Neural progenitor cell (in vitro differentiated cells): ENCODE measurements around the gene IRAK1. TPM values are rescaled to one million over a fixed set of nuclear protein-coding genes. Genes with fewer than 3 reads are reported as not detected.
A peak's percentile ranks its signal among the peaks of the same experiment; 100 is the strongest.

Experiments used
- DNase-seq: peaks from one replicate; pipeline ENCODE4 v3.0.0-alpha.2; 2016; ENCODE audit warnings: low spot score
- H2AFZ ChIP-seq: fragments of 200-600 bp; sonication (generic); replicated peaks from 2 replicates; pipeline ENCODE4 v1.6.1; 2016; ENCODE audit warnings: antibody characterized with exemption
- H3F3A ChIP-seq: fragments of 200-600 bp; sonication (generic); 2 replicates; pipeline ENCODE4 v1.6.1; 2016; ENCODE audit warnings: antibody characterized with exemption, low read depth
- H3K27ac ChIP-seq: fragments of 200-600 bp; sonication (generic); 2 replicates; pipeline ENCODE4 v1.5.1; 2016; ENCODE audit warnings: mild to moderate bottlenecking
- H3K27me3 ChIP-seq: fragments of 200-600 bp; sonication (generic); 2 replicates; pipeline ENCODE4 v1.6.1; 2016; ENCODE audit warnings: mild to moderate bottlenecking, moderate library complexity
- H3K36me3 ChIP-seq: fragments of 200-600 bp; sonication (generic); 2 replicates; pipeline ENCODE4 v1.5.1; 2016
- H3K4me1 ChIP-seq: fragments of 200-600 bp; sonication (generic); 2 replicates; pipeline ENCODE4 v1.6.1; 2016; ENCODE audit warnings: mixed run types
- H3K4me2 ChIP-seq: fragments of 200-600 bp; sonication (generic); 2 replicates; pipeline ENCODE4 v1.6.1; 2016
- H3K4me3 ChIP-seq: fragments of 200-600 bp; sonication (generic); 2 replicates; pipeline ENCODE4 v1.5.1; 2016
- H3K79me2 ChIP-seq: fragments of 200-600 bp; sonication (generic); 2 replicates; pipeline ENCODE4 v1.6.1; 2016; ENCODE audit warnings: low read depth
- H3K9ac ChIP-seq: fragments of 200-600 bp; sonication (generic); 2 replicates; pipeline ENCODE4 v1.6.1; 2016
- H3K9me3 ChIP-seq: fragments of 200-600 bp; sonication (generic); 2 replicates; pipeline ENCODE4 v1.5.1; 2016; ENCODE audit warnings: low read depth
- H4K20me1 ChIP-seq: fragments of 200-600 bp; sonication (generic); 2 replicates; pipeline ENCODE4 v1.6.1; 2016; ENCODE audit warnings: low read depth
- H3K27ac Mint-ChIP-seq: 3 replicates; pipeline ENCODE4 v1.8.0; 2021; ENCODE audit warnings: mixed read lengths
- H3K27me3 Mint-ChIP-seq: 2 replicates; pipeline ENCODE4 v1.8.0; 2022; ENCODE audit warnings: low read depth, mild to moderate bottlenecking, inconsistent platforms, moderate library complexity, mixed read lengths; ENCODE audit not compliant: insufficient read depth
- H3K36me3 Mint-ChIP-seq: 3 replicates; pipeline ENCODE4 v1.8.0; 2021; ENCODE audit warnings: mixed read lengths
- H3K4me1 Mint-ChIP-seq: 3 replicates; pipeline ENCODE4 v1.8.0; 2021; ENCODE audit warnings: mixed read lengths
- H3K4me3 Mint-ChIP-seq: 3 replicates; pipeline ENCODE4 v1.8.0; 2021; ENCODE audit warnings: mild to moderate bottlenecking, moderate library complexity, mixed read lengths
- H3K9me3 Mint-ChIP-seq: 3 replicates; pipeline ENCODE4 v1.8.0; 2020; ENCODE audit warnings: mixed read lengths
- CTCF ChIP-seq: fragments of 200-600 bp; sonication (generic); IDR thresholded peaks from 2 replicates; pipeline ENCODE4 v1.5.1; 2017; ENCODE audit warnings: antibody characterized with exemption, mild to moderate bottlenecking
- EZH2 ChIP-seq: fragments of 200-600 bp; sonication (generic); IDR thresholded peaks from 2 replicates; pipeline ENCODE4 v1.6.1; 2017; ENCODE audit warnings: antibody characterized with exemption, mild to moderate bottlenecking, moderate library complexity
- EZH2phosphoT487 ChIP-seq: fragments of 200-600 bp; sonication (generic); IDR thresholded peaks from 2 replicates; pipeline ENCODE4 v1.6.1; 2017; ENCODE audit warnings: antibody characterized with exemption
- total RNA-seq: library from RNA; depleted of rRNA; stranded (reverse); fragments of >200 nt; gene quantifications from 2 replicates; pipeline ENCODE4 v1.2.3, GENCODE V29; 2015; ENCODE audit warnings: low replicate concordance

IRAK1 gene
- total RNA-seq, 1 donor from 2014 or later = 6.8 TPM

GRCh38 chrX:154018518-154019060 is 1.1 kb downstream of the IRAK1 start:
- H3K4me1 Mint-ChIP-seq = peaks cover 22% of the 10 kb centered on the region
- no peaks in the 10 kb centered on the region for H4K20me1 ChIP-seq
- no peaks in the 10 kb centered on the region for H3F3A ChIP-seq
- no peaks in the 10 kb centered on the region for H3K36me3 ChIP-seq
- H3K9ac ChIP-seq = no peak overlapping the region
- peaks cover 17% of the 10 kb centered on the region for H3K9me3 Mint-ChIP-seq
- H3K79me2 ChIP-seq = no peaks in the 10 kb centered on the region
- no peaks in the 10 kb centered on the region for H3K4me1 ChIP-seq
- H3K4me2 ChIP-seq = no peak overlapping the region
- peak overlapping the region; percentile 83 for H3K4me3 Mint-ChIP-seq
- no peak for DNase-seq
- H3K36me3 Mint-ChIP-seq = peaks cover 3% of the 10 kb centered on the region
- H2AFZ ChIP-seq = no peak overlapping the region
- H3K9me3 ChIP-seq = no peaks in the 10 kb centered on the region
- H3K4me3 ChIP-seq = no peak overlapping the region
- no peak overlapping the region for H3K27ac Mint-ChIP-seq
- H3K27me3 ChIP-seq = no peaks in the 10 kb centered on the region
- H3K27me3 Mint-ChIP-seq = no peaks in the 10 kb centered on the region
- H3K27ac ChIP-seq = no peak overlapping the region
- TF ChIP-seq CTCF (no peak), EZH2phosphoT487 (no peak), EZH2 (no peak)

- Histone ChIP-seq H3K4me2 (no peak overlapping the region), H2AFZ (no peak overlapping the region), H3K4me1 (no peaks in the 10 kb centered on the region), H3K36me3 (no peaks in the 10 kb centered on the region), H3K9ac (no peak overlapping the region), H3F3A (no peaks in the 10 kb centered on the region), H3K27ac (no peak overlapping the region), H3K79me2 (no peaks in the 10 kb centered on the region), H3K4me3 (no peak overlapping the region), H3K27me3 (no peaks in the 10 kb centered on the region), H4K20me1 (no peaks in the 10 kb centered on the region), H3K9me3 (no peaks in the 10 kb centered on the region)
- Mint-ChIP-seq H3K27me3 (no peaks in the 10 kb centered on the region), H3K27ac (no peak overlapping the region), H3K36me3 (peaks cover 3% of the 10 kb centered on the region), H3K4me1 (peaks cover 21% of the 10 kb centered on the region), H3K9me3 (peaks cover 19% of the 10 kb centered on the region), H3K4me3 (no peak overlapping the region)
- no peak for TF ChIP-seq EZH2phosphoT487
- no peak for TF ChIP-seq EZH2
- TF ChIP-seq CTCF = no peak
- no peak for DNase-seq
Observed at GRCh38 chrX:154017766-154018517, 1.8 kb downstream of the IRAK1 start.

GRCh38 chrX:154016366-154017076 is 3.2 kb downstream of the IRAK1 start:
- H3F3A ChIP-seq = no peaks in the 10 kb centered on the region
- H3K4me3 ChIP-seq = no peak overlapping the region
- Mint-ChIP-seq H3K27ac (no peak overlapping the region), H3K9me3 (peaks cover 19% of the 10 kb centered on the region), H3K36me3 (peaks cover 3% of the 10 kb centered on the region), H3K27me3 (no peaks in the 10 kb centered on the region), H3K4me3 (no peak overlapping the region), H3K4me1 (peaks cover 17% of the 10 kb centered on the region)
- no peak for DNase-seq
- H4K20me1 ChIP-seq = no peaks in the 10 kb centered on the region
- no peak overlapping the region for H3K4me2 ChIP-seq
- no peaks in the 10 kb centered on the region for H3K79me2 ChIP-seq
- no peak for TF ChIP-seq EZH2phosphoT487
- TF ChIP-seq CTCF = no peak
- TF ChIP-seq EZH2 = no peak
- H3K36me3 ChIP-seq = no peaks in the 10 kb centered on the region
- no peaks in the 10 kb centered on the region for H3K9me3 ChIP-seq
- H2AFZ ChIP-seq = no peak overlapping the region
- no peak overlapping the region for H3K9ac ChIP-seq
- H3K4me1 ChIP-seq = no peaks in the 10 kb centered on the region
- H3K27me3 ChIP-seq = no peaks in the 10 kb centered on the region
- H3K27ac ChIP-seq = no peak overlapping the region
